SHP77 treated with DMSO at 0.1 percent for 48 hours (cell line): ENCODE results near the gene VSTM2L.
A peak's percentile ranks its signal among the peaks of the same experiment; 100 is the strongest.

Source experiments
- DNase-seq: peaks from one replicate; lab custom pipeline; 2025; lab: John Stamatoyannopoulos, UW

Gene VSTM2L

GRCh38 chr20:37968841-37969401 lies 66.0 kb downstream of the VSTM2L start:
- DNase-seq: peak; percentile 13

DNA sequence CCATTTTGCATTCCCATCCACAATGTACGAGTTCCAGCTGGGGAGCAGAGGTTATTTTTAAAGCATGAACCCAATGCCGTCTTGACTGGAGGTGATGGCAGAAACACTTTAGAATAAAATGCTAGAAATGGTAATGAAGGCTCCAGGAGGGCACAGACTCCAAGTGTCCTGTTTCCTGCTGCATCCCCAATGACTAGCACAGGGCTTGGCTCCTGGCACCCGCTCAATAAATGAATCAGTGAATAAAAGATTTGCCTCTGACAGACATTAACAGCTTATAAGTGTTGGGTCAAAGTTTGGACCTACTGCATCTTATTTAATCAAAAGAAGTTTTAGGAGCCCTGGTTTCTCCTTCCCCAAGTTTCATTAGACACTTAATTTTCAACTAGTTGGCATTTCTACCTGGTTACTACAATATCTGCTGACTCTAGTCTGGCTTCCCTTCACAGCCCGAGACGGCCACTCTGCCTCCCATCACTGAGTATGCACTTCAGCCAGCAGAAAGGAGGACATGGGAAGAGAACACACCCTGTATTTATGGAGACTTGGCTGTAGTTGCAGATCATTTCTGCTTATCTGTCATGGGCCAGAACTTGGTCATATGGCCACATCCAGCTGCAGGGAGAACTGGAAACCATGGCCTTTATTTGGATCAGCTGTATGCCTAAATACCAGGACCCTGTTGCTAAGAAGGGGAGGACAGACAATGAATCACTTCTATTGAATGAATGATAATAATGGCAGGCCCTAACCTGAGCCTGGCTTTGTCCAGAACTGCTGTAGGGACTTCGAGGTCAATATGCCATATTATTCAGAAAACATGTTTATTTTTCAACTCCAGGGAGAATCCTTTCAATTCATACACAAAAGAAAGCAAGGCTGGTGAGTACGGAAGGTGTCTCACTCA lies 67.3 kb downstream of the VSTM2L start:
- no peak for DNase-seq

GRCh38 chr20:37970856-37971245 lies 67.9 kb downstream of the VSTM2L start:
- no peak for DNase-seq

GRCh38 chr20:37971561-37972127 lies 68.7 kb downstream of the VSTM2L start:
- no peak for DNase-seq

DNA sequence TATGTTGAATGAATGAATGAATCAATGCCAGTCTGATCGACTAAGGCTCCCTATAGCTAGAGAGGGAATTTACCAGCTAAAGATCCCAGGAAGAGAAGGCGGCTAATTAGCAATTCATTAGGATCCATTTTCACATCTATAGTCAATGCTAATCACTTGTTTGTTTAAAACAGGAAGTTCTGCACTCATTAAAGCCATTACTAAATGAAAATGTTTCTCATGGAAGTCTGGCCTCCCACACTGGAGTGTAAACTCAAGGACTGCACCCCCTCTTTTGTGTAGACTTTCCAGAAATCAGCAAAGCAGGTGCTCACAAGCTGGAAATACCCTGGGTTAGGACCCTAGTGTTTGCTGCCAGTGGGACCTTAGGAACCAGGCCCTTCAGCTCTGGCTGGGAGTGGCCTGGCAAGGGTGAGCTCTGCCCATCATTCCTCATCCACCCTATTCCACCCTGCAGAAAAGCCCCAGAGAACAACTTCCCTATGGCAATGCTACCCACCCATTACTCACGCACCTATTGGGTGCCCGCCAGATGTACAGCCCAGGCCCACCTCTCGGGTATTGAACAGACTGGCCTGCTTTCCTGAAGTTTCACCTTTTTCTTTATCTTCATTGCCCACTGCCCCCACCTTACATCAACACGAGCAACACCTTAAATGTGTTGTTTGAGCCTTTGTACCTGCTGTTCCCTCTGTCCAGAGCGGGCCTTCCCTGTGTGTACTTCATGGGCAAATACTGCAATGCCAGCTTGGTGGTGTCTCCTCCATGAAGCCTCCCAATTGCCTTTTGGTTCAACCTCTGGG lies 69.5 kb downstream of the VSTM2L start:
- DNase-seq: no peak

DNA sequence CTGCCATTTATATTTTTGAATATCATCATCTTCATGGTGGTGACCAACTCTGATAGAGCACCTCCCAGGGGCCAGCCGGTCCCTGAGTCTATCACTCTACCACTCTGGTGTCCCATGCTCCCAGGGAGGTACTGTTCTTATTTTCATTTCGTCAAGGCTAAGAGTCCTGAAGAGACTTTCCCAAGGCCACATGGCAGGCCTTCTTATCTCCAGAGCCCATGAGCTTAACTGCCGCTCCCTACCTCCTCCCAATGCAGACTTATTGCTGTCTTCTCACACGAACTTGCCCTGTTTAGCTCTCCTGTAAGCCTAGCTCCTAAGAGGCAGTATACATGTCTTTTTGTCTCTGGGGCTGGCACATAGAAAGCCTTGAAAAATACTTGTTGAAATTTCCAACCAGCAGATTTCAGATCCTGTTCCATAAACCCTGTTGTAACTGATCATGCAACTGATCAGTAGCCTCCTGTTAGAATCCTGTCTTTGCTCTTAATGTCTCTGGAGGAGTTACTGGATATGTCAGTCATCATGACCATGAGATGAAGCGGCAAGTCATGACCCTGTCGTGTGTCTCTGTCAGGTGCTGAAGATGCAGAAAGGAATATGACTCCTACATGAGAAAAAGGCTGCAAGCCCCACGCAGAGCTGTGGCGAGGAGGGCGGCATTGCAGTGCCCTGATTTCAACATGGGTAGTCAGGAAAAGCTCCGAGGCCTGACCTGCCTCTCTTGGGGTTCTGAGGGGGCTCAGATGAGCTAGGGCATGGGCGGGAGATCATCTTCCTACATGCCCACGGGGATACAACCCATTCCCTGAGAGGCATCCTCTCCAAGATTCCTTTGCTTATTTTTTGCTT lies 70.4 kb downstream of the VSTM2L start:
- no peak for DNase-seq

GRCh38 chr20:37976887-37977286 lies 74.0 kb downstream of the VSTM2L start:
- DNase-seq: no peak

- no peak for DNase-seq
Observed at GRCh38 chr20:37977338-37977737, 74.4 kb downstream of the VSTM2L start.

- no peak for DNase-seq
Observed at GRCh38 chr20:37977786-37978185, 74.9 kb downstream of the VSTM2L start.

GRCh38 chr20:37979021-37979985 lies 76.4 kb downstream of the VSTM2L start:
- DNase-seq: no peak

DNA sequence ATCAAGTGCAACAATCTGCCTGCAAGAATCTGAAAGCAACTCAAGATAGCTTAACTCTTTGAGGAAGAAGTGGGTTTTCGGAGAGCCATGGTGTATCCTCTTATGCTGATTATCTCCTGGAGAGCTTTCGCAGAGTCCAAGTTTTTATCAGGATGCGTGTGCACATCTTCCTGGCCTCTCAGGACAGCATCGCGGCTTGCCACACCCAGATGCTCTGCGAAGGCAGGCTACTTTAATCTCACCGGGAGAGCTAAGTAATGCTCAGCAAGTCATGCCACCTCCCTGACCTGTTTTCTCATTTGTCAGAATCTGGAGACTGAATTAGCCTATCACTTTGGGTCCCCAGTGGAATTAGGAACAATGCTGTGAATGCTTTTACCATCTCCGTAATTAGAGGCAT lies 77.5 kb downstream of the VSTM2L start:
- DNase-seq: no peak

DNA sequence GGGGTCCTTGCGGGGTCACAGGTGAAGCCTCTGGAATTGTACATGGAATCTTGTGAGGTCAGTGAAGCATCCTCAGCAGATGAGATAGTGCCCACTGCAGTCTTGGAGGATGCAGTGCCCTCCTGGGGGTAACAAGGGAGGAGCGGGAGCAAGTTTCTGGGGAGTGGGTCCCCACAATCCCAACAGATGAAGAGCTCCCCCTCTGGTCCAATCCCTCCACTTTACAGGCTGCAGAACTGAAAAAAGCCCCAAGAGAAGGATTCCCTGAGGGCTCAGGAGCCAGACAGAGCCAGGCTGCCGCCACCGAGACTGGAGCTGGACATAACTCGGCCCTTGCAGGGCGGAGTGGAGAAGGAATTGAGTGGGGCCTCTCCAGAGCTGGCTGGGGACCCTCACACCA lies 77.9 kb downstream of the VSTM2L start:
- DNase-seq: no peak

DNA sequence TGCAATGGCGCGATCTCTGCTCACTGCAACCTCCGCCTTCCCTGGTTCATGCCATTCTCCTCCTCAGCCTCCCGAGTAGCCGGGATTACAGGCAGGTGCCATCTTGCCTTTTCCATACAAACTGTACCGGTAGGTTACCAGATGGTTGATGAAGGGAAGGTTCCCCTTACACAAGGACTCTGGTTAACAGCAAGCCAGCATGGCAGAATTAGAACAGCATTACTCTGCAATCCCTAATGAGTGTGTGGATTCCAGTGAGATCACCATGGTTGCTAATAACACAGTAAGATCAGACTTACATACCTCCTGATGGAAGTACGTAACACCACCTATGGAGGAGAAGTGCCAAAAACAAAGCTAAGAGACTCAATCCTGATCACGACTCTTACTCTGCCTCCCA lies 78.6 kb downstream of the VSTM2L start:
- DNase-seq: no peak

DNA sequence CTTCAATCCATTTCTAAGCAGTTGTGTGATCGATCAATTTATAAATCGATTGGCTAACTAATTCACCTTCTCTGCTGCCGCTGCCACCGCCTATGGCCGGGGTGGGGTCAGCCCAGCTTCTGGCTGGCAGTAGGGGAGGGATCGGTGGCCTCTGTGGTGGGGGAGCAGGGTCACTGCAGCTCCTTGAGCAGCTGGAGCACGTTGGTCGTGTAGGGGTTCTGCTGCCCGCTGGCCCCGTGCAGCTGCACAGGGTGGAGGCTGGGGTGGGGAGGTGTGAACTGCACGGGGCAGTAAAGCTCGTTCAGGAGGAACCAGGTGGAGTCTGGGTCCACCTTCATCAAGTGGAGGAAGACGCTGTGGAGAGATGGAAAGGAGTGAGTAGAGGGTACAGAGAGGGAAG lies 80.4 kb downstream of the VSTM2L start:
- no peak for DNase-seq

DNA sequence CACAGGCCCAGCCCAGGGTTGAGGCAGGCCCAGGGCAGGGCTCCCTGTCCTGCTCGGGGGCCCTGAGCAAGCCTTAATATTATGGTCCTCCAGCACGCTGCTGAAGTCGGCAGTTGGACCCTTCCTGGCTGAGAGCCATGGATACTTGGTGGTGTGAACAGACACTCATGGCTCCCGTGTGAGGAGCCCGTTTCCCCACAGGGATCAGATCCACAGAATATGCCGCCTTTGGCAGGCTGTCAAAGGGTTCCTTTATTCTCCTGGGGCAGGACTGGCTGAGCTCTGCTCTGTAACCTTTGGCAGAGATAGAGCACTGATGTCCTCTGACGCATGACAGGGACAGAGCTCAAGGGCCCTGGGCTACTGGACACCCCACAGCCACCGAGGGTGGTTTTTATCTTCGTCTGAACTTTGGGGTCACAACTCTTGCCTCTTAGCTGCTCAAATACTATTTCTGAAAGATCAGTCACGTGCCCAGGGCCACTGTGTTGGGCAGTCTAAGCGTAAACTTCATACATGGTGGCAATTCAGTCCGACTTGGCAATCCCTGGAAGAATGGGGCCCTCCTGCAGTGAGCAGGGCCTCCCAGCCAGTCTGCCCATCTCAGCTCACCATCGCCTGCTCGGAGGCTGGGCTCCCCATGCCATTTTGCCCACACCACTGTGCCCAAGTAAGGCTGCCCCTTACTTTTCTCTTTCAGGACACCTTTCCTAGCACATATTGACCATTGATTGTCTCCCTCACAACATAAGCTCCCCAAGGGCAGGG lies 81.3 kb downstream of the VSTM2L start:
- no peak for DNase-seq

DNA sequence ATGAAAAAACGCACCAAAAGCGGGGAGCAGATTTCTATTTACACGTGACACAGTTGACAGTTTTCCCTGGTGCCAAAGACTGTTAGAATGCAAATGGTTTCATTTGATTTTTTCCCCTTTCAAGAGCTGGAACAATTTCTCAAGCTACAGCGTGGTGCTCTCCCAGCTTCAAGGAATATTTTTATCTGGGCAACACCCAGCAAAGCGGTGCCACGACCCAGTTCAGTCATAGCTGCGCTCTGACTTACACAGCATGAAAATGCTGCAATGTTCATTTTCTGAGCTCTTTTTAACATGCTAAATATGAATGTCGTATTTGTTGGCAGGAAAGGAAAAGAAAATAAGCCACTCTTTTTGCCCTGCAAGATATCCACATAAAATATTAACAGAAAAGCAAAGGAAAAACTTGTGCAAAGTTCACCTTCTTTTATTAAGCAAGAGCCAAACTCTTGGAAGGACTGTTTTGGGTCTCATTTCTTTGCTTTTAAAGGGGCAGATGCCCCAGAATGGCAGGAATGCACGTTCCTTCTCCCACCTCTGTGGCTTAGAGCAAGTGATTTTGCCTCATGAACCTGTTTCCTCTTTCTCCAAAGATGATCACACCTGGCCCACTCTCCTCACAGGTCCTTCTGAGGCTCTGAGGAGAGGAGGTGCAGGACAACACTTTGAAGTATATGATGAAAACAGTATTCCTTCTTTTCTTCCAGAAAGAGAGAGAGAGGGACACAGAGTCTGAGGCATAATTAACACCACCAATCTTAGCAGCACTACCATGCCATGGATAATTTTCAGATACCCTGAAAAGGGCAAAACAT lies 83.3 kb downstream of the VSTM2L start:
- no peak for DNase-seq

GRCh38 chr20:37986873-37987601 lies 84.1 kb downstream of the VSTM2L start:
- no peak for DNase-seq
